H1 (cell line): ENCODE measurements around the gene DCLK1. TPM values are rescaled to one million over a fixed set of nuclear protein-coding genes. Genes with fewer than 3 reads are reported as not detected.

Source experiments
- CTCF ChIA-PET: fragments of 300-600 bp; sonication (Branson Sonifier 250); formaldehyde crosslinking; loops from one replicate; lab custom pipeline; 2021; ENCODE audit not compliant: partially characterized antibody; lab: Charles Lee
- POLR2A ChIA-PET: fragments of 300-600 bp; sonication (Branson Sonifier 250); formaldehyde crosslinking; loops from one replicate; lab custom pipeline; 2021; ENCODE audit warnings: inconsistent platforms; ENCODE audit not compliant: partially characterized antibody; lab: Charles Lee
- DNase-seq, 2 experiments: peaks; one replicate each; pipeline versions ENCODE4 v3.0.0 to v3.0.0-alpha.2; 2010 to 2022; ENCODE audit warnings: low spot score in 2 of 2, low read depth in 1 of 2, mixed read lengths in 1 of 2
- FAIRE-seq: peaks from 2 replicates; lab custom pipeline; 2011; peaks lifted over from hg19 to GRCh38; lab: Jason Lieb, UNC
- H2AFZ ChIP-seq: 2 replicates; pipeline ENCODE4 v1.8.1; 2012; ENCODE audit warnings: low read length, inconsistent platforms
- H2AK5ac ChIP-seq: 2 replicates; pipeline ENCODE4 v1.6.1; 2013; ENCODE audit warnings: low read depth, low read length
- H2BK120ac ChIP-seq: replicated peaks from 2 replicates; pipeline ENCODE3; 2013; ENCODE audit warnings: low read depth, low read length, inconsistent platforms
- H2BK12ac ChIP-seq: 2 replicates; pipeline ENCODE4 v1.6.1; 2013; ENCODE audit warnings: low read depth, low read length
- H2BK15ac ChIP-seq: 2 replicates; pipeline ENCODE4 v1.6.1; 2013; ENCODE audit warnings: low read length
- H2BK20ac ChIP-seq: 2 replicates; pipeline ENCODE4 v1.6.1; 2013; ENCODE audit warnings: low read length
- H2BK5ac ChIP-seq: 2 replicates; pipeline ENCODE4 v1.6.1; 2013; ENCODE audit warnings: low read depth, low read length
- H3K14ac ChIP-seq: 2 replicates; pipeline ENCODE4 v1.6.1; 2013; ENCODE audit warnings: inconsistent platforms; ENCODE audit not compliant: insufficient read length
- H3K18ac ChIP-seq: 2 replicates; pipeline ENCODE4 v1.6.1; 2013; ENCODE audit warnings: low read length; ENCODE audit errors: extremely low read depth
- H3K23ac ChIP-seq: 2 replicates; pipeline ENCODE4 v1.6.1; 2013; ENCODE audit warnings: inconsistent platforms; ENCODE audit not compliant: insufficient read length
- H3K23me2 ChIP-seq: 2 replicates; pipeline ENCODE4 v1.6.1; 2013; ENCODE audit warnings: low read depth, low read length
- H3K27ac ChIP-seq: 2 replicates; pipeline ENCODE4 v1.6.1; 2011; ENCODE audit warnings: low read depth, low read length, inconsistent platforms
- H3K27me3 ChIP-seq, 4 experiments: replicated peaks in 1 of 4; 1 replicate in 1 of 4; 2 replicates in 3 of 4; pipeline versions ENCODE4 v1.6.1 to v1.8.1; 2011 to 2013; ENCODE audit warnings: low read length in 3 of 4, mild to moderate bottlenecking in 3 of 4, inconsistent platforms in 2 of 4, mixed read lengths in 2 of 4, moderate library complexity in 1 of 4; ENCODE audit not compliant: control insufficient read depth in 3 of 4, insufficient read depth in 3 of 4; ENCODE audit errors: extremely low read depth in 1 of 4
- H3K36me3 ChIP-seq, 4 experiments: 2 replicates each; pipeline versions ENCODE4 v1.6.1 to v1.8.1; 2011 to 2013; ENCODE audit warnings: mild to moderate bottlenecking in 4 of 4, low read length in 3 of 4, moderate library complexity in 2 of 4, control low read depth in 1 of 4, inconsistent platforms in 1 of 4; ENCODE audit not compliant: insufficient read depth in 4 of 4, control insufficient read depth in 2 of 4
- H3K4ac ChIP-seq: replicated peaks from 2 replicates; pipeline ENCODE3; 2013; ENCODE audit warnings: low read length, low read depth, mixed read lengths, inconsistent platforms; ENCODE audit not compliant: insufficient read length
- H3K4me1 ChIP-seq, 4 experiments: replicated peaks in 1 of 4; 1 replicate in 1 of 4; 2 replicates in 3 of 4; pipeline versions ENCODE4 v1.6.1 to v1.8.1; 2011 to 2013; ENCODE audit warnings: low read length in 3 of 4, inconsistent platforms in 2 of 4, mixed read lengths in 1 of 4; ENCODE audit not compliant: insufficient read depth in 4 of 4, control insufficient read depth in 3 of 4
- H3K4me2 ChIP-seq, 2 experiments: 2 replicates each; pipeline versions ENCODE4 v1.6.1 to v1.8.1; 2011 to 2013; ENCODE audit warnings: low read depth in 2 of 2, low read length in 2 of 2, control low read depth in 1 of 2, inconsistent platforms in 1 of 2, mild to moderate bottlenecking in 1 of 2; ENCODE audit not compliant: insufficient read depth in 1 of 2
- H3K4me3 ChIP-seq, 4 experiments: fragments of 200-600, 300-600 bp in 1 of 4; sonication (generic), shearing (Covaris generic), sonication (Bioruptor Twin) in 1 of 4; 2 replicates each; pipeline versions ENCODE4 v1.5.1 to v1.8.1; 2011 to 2016; ENCODE audit warnings: low read length in 4 of 4, low read depth in 3 of 4, control low read depth in 2 of 4, inconsistent platforms in 2 of 4, mild to moderate bottlenecking in 2 of 4, mixed read lengths in 1 of 4, moderate library complexity in 1 of 4; ENCODE audit not compliant: insufficient read depth in 2 of 4; ENCODE audit errors: extremely low read depth in 1 of 4
- H3K56ac ChIP-seq: replicated peaks from 2 replicates; pipeline ENCODE3; 2013; ENCODE audit warnings: low read depth, mild to moderate bottlenecking, mixed read lengths, low read length, inconsistent platforms; ENCODE audit not compliant: insufficient read length
- H3K79me1 ChIP-seq: 2 replicates; pipeline ENCODE4 v1.6.1; 2013; ENCODE audit warnings: low read depth, low read length, control low read depth
- H3K79me2 ChIP-seq, 2 experiments: 2 replicates each; pipeline versions ENCODE4 v1.6.1 to v1.8.1; 2012 to 2013; ENCODE audit warnings: low read length in 2 of 2, mild to moderate bottlenecking in 2 of 2, inconsistent platforms in 1 of 2; ENCODE audit not compliant: insufficient read depth in 2 of 2, control insufficient read depth in 1 of 2
- H3K9ac ChIP-seq, 4 experiments: replicated peaks in 1 of 4; 1 replicate in 1 of 4; 2 replicates in 3 of 4; pipeline versions ENCODE4 v1.6.1 to v1.8.1; 2011 to 2013; ENCODE audit warnings: low read depth in 3 of 4, low read length in 3 of 4, control low read depth in 2 of 4, mild to moderate bottlenecking in 2 of 4, moderate library complexity in 2 of 4, inconsistent platforms in 1 of 4; ENCODE audit errors: extremely low read depth in 1 of 4
- H3K9me3 ChIP-seq, 2 experiments: 2 replicates each; pipeline versions ENCODE4 v1.6.1 to v1.8.1; 2012 to 2013; ENCODE audit warnings: mild to moderate bottlenecking in 2 of 2, moderate library complexity in 2 of 2, control low read depth in 1 of 2, inconsistent platforms in 1 of 2, low read depth in 1 of 2, low read length in 1 of 2, mixed read lengths in 1 of 2; ENCODE audit not compliant: insufficient read depth in 2 of 2
- H4K20me1 ChIP-seq, 2 experiments: replicated peaks in 1 of 2; 2 replicates each; pipeline versions ENCODE3 to v1.8.1; 2011 to 2013; ENCODE audit warnings: inconsistent platforms in 2 of 2, low read length in 2 of 2, mild to moderate bottlenecking in 1 of 2; ENCODE audit not compliant: insufficient read depth in 2 of 2, control insufficient read depth in 1 of 2
- H4K5ac ChIP-seq: 2 replicates; pipeline ENCODE4 v1.6.1; 2013; ENCODE audit warnings: low read length, low read depth, mixed read lengths, inconsistent platforms; ENCODE audit not compliant: insufficient read length
- H4K8ac ChIP-seq: 2 replicates; pipeline ENCODE4 v1.8.0; 2013; ENCODE audit warnings: mild to moderate bottlenecking, moderate library complexity, low read length, inconsistent platforms; ENCODE audit not compliant: insufficient read depth; ENCODE audit errors: extremely low read depth
- H4K91ac ChIP-seq: replicated peaks from 2 replicates; pipeline ENCODE3; 2013; ENCODE audit warnings: low read length, mixed read lengths, inconsistent platforms; ENCODE audit not compliant: insufficient read length
- CREB1 ChIP-seq: IDR thresholded peaks from 2 replicates; pipeline ENCODE4 v1.6.1; 2012; ENCODE audit warnings: inconsistent platforms
- HDAC6 ChIP-seq: IDR thresholded peaks from one replicate; pipeline ENCODE4 v1.7.1; 2012; ENCODE audit warnings: low read depth, mild to moderate bottlenecking, inconsistent platforms, low read length, moderate library complexity
- KDM5A ChIP-seq: fragments of 200-600 bp; IDR thresholded peaks from 2 replicates; pipeline ENCODE4 v1.7.1; 2012; ENCODE audit warnings: mild to moderate bottlenecking, low read length, inconsistent platforms, mixed read lengths
- MAFK ChIP-seq: IDR thresholded peaks from 2 replicates; pipeline ENCODE4 v1.6.1; 2012; ENCODE audit warnings: low read depth, mild to moderate bottlenecking, improper control_type of control experiment, low read length
- NANOG ChIP-seq: IDR thresholded peaks from 2 replicates; pipeline ENCODE4 v1.6.1; 2011; ENCODE audit warnings: low read length, low read depth, mild to moderate bottlenecking, inconsistent platforms; ENCODE audit not compliant: insufficient read depth, poor library complexity, severe bottlenecking
- RAD21 ChIP-seq, 2 experiments: IDR thresholded peaks in 1 of 2; conservative IDR thresholded peaks in 1 of 2; 2 replicates each; pipeline ENCODE4 v1.6.1; 2011; ENCODE audit warnings: low read depth in 2 of 2, low read length in 2 of 2, improper control_type of control experiment in 1 of 2, inconsistent platforms in 1 of 2, mild to moderate bottlenecking in 1 of 2, moderate library complexity in 1 of 2
- SIN3A ChIP-seq, 2 experiments: IDR thresholded peaks in 1 of 2; conservative IDR thresholded peaks in 1 of 2; 2 replicates each; pipeline ENCODE4 v1.6.1; 2011 to 2012; ENCODE audit warnings: low read length in 2 of 2, improper control_type of control experiment in 1 of 2, low read depth in 1 of 2, mild to moderate bottlenecking in 1 of 2
- SP2 ChIP-seq: IDR thresholded peaks from 2 replicates; pipeline ENCODE4 v1.6.1; 2012; ENCODE audit warnings: mild to moderate bottlenecking, low read length, inconsistent platforms
- TAF1 ChIP-seq: IDR thresholded peaks from 2 replicates; pipeline ENCODE4 v1.6.1; 2011; ENCODE audit warnings: mild to moderate bottlenecking, low read depth, low read length
- TBP ChIP-seq: IDR thresholded peaks from 2 replicates; pipeline ENCODE4 v1.6.1; 2011; ENCODE audit warnings: low read depth, low read length, improper control_type of control experiment
- WGBS, 2 experiments: shearing (Covaris generic) in 1 of 2; methylation state at CpG; one replicate each; pipeline versions ENCODE4 v1.1.6 to v1.1.7; 2013 to 2015; ENCODE audit warnings: low lambda C conversion rate in 2 of 2, mixed read lengths in 2 of 2, inconsistent platforms in 1 of 2, low coverage in 1 of 2, missing lambda C conversion rate in 1 of 2; ENCODE audit not compliant: insufficient replicate concordance in 2 of 2, insufficient coverage in 1 of 2, insufficient read length in 1 of 2; ENCODE audit errors: extremely low coverage in 1 of 2, missing lambda C conversion rate in 1 of 2; 5-methylcytosine and 5-hydroxymethylcytosine counted together
- polyA plus RNA-seq, 7 experiments: library from polyadenylated mRNA; depleted of rRNA in 3 of 7; stranded (reverse) in 5 of 7; unstranded in 2 of 7; fragments of >200 nt in 5 of 7; fragments of 200-250 nt in 2 of 7; gene quantifications; 1 replicate in 5 of 7; 2 replicates in 1 of 7; 4 replicates in 1 of 7; pipeline versions ENCODE4 v1.2.1 to v1.2.3, GENCODE V29; 2011 to 2013; ENCODE audit warnings: missing spikeins in 2 of 7, mixed read lengths in 2 of 7
- total RNA-seq: library from RNA; stranded (reverse); fragmentation: NEBNext Ultra II Directional; extraction: Animal tissue kit (Norgen Biotek cat#: 25700); gene quantifications from 2 replicates; pipeline ENCODE4 v1.2.1, GENCODE V29; 2021

The DCLK1 gene
- total and polyA plus RNA-seq, 2 of the 8 experiments (the other 6 are each of a cell fraction or from before 2014, with no cell fraction given), result 22.8 to 41.0 TPM

GRCh38 chr13:35855531-35856019 lies 275.6 kb downstream of the DCLK1 start:
- Histone ChIP-seq H2BK20ac (peak overlapping the region; percentile 76; the same call in 1 of the 2 replicates), H2AFZ (no peak overlapping the region), H3K79me2 (peaks cover 0 to 37% of the 10 kb centered on the region in 2 experiments; a peak in 2 of 4 replicates), H4K20me1 (no peaks in the 10 kb centered on the region), H3K4me2 (peak overlapping the region; percentile 63 to 86), H2BK12ac (peak overlapping the region; percentile 86), H3K23ac (no peak overlapping the region), H3K27me3 (no peaks in the 10 kb centered on the region), H3K56ac (no peak overlapping the region), H4K5ac (peak overlapping the region; percentile 53), H3K14ac (no peak overlapping the region), H3K4me1 (peaks cover 15 to 47% (median 38%) of the 10 kb centered on the region in 4 experiments), H4K8ac (no peak overlapping the region), H3K9ac (peak overlapping the region in 1 of 4 experiments; percentile 12; a peak in 1 of 7 replicates), H3K23me2 (peaks cover 2% of the 10 kb centered on the region), H3K27ac (peak overlapping the region; percentile 72), H3K4ac (no peak overlapping the region), H4K91ac (peak overlapping the region; percentile 25), H2BK120ac (no peak overlapping the region), H3K36me3 (peaks cover 2 to 15% (median 7%) of the 10 kb centered on the region in 4 experiments; a peak in 6 of 8 replicates), H3K4me3 (peak overlapping the region; percentile 25 to 55 (median 36); a peak in 7 of 8 replicates), H3K9me3 (no peaks in the 10 kb centered on the region), H2BK5ac (peak overlapping the region; percentile 69; the same call in 1 of the 2 replicates), H2BK15ac (no peak overlapping the region), H3K18ac (peak overlapping the region; percentile 80), H2AK5ac (no peak overlapping the region), H3K79me1 (peaks cover 5% of the 10 kb centered on the region; the same call in 1 of the 2 replicates)
- POLR2A ChIA-PET, result interaction anchor here (0.6 to 1.2 kb wide), 5 partner anchors 15 to 490 kb away, joined by 3 read pairs; no protein-coding TSS in a partner anchor
- CTCF ChIA-PET, result interaction anchor here (1.0 kb wide), 1 partner anchor 20 kb away, joined by 5 read pairs; no protein-coding TSS in a partner anchor
- 6% methylated on average over 12 of the region's 12 CpGs; no CpG with 5 or more reads in 1 of the 2 experiments for WGBS, 2 experiments
- FAIRE-seq (peak; percentile 98), DNase-seq (peak; percentile 66 to 89)
- TF ChIP-seq NANOG, result peak; percentile 64
- TF ChIP-seq RAD21 (IDR thresholded peaks at IDR 0.05 in 1 of 2, conservative IDR thresholded peaks at IDR 0.05 in 1 of 2; ENCODE audit: low read depth in 2 of 2, low read length in 2 of 2), result peak in 1 of 2 experiments; percentile 0; a peak in 2 of 4 replicates
- TF ChIP-seq HDAC6, result no peak
- peak; percentile 67; the same call in 1 of the 2 replicates for TF ChIP-seq MAFK
- peak; percentile 57 for TF ChIP-seq TBP
- TF ChIP-seq CREB1, result peak; percentile 77
- TF ChIP-seq SP2, result no peak
- peak; percentile 49; the same call in 1 of the 2 replicates for TF ChIP-seq TAF1
- TF ChIP-seq SIN3A (conservative IDR thresholded peaks at IDR 0.05 in 1 of 2, IDR thresholded peaks at IDR 0.05 in 1 of 2; ENCODE audit: low read depth in 1 of 2, low read length in 2 of 2), result peak; percentile 76 to 90; a peak in 2 of 4 replicates
- no peak for TF ChIP-seq KDM5A
